ENCODE measurements around the gene PGR. TPM values are rescaled to one million over a fixed set of nuclear protein-coding genes. Genes with fewer than 3 reads are reported as not detected.

Gene PGR
- total and polyA plus RNA-seq, 7 donors = 0.01 to 2.4 (median 0.25) TPM

- Histone ChIP-seq H3K27me3 (ENCODE audit: insufficient read depth in 3 of 3, low read length in 2 of 3) (no peaks in the 10 kb centered on the region), H3K4me3 (no peak overlapping the region), H3K27ac (no peak overlapping the region), H3K36me3 (ENCODE audit: insufficient read depth in 1 of 2, low read depth in 1 of 2) (no peaks in the 10 kb centered on the region), H3K9me3 (no peaks in the 10 kb centered on the region), H3K4me1 (no peaks in the 10 kb centered on the region)
- 82 to 100% (median 92%) methylated on average over 1 of the region's 1 CpG for WGBS, 3 donors
- DNase-seq = no peak
- ATAC-seq = no peak
- intact Hi-C loops (cut with DNase I) = no loop called here
- TF ChIP-seq CTCF (IDR thresholded peaks at IDR 0.05) = no peak
Measured at GRCh38 chr11:100999756-101000155, 129.9 kb downstream of the PGR start.

GRCh38 chr11:100994966-100995365 is 134.6 kb downstream of the PGR start:
- DNase-seq (no peak), ATAC-seq (no peak)
- no peaks in the 10 kb centered on the region for H3K9me3 ChIP-seq
- no peak overlapping the region for H3K4me3 ChIP-seq
- H3K27me3 ChIP-seq (ENCODE audit: insufficient read depth in 3 of 3, low read length in 2 of 3) = no peaks in the 10 kb centered on the region
- 95 to 100% (median 97%) methylated on average over 2 of the region's 2 CpGs for WGBS, 3 donors
- no peak overlapping the region for H3K27ac ChIP-seq
- H3K4me1 ChIP-seq = no peaks in the 10 kb centered on the region
- H3K36me3 ChIP-seq (ENCODE audit: insufficient read depth in 1 of 2, low read depth in 1 of 2) = no peaks in the 10 kb centered on the region
- no peak for TF ChIP-seq CTCF (IDR thresholded peaks at IDR 0.05)
- intact Hi-C loops (cut with DNase I) = no loop called here

GRCh38 chr11:100991541-100991940 is 138.1 kb downstream of the PGR start:
- Histone ChIP-seq H3K27me3 (ENCODE audit: insufficient read depth in 3 of 3, low read length in 2 of 3) (no peaks in the 10 kb centered on the region), H3K4me3 (no peak overlapping the region), H3K9me3 (no peaks in the 10 kb centered on the region), H3K4me1 (no peaks in the 10 kb centered on the region), H3K27ac (no peak overlapping the region), H3K36me3 (ENCODE audit: insufficient read depth in 1 of 2, low read depth in 1 of 2) (peaks cover 0 to 3% of the 10 kb centered on the region in 2 donors)
- ATAC-seq = no peak
- intact Hi-C loops (cut with DNase I) = no loop called here
- no peak for TF ChIP-seq CTCF (IDR thresholded peaks at IDR 0.05)
- 88 to 94% (median 89%) methylated on average over 2 of the region's 2 CpGs for WGBS, 3 donors
- no peak for DNase-seq

- no peaks in the 10 kb centered on the region for H3K4me1 ChIP-seq
- H3K4me3 ChIP-seq = no peak overlapping the region
- no peak overlapping the region for H3K27ac ChIP-seq
- no peaks in the 10 kb centered on the region for H3K9me3 ChIP-seq
- H3K36me3 ChIP-seq (ENCODE audit: insufficient read depth in 1 of 2, low read depth in 1 of 2) = peaks cover 0 to 3% of the 10 kb centered on the region in 2 donors
- 94 to 97% (median 96%) methylated on average over 1 of the region's 1 CpG for WGBS, 3 donors
- no peak for TF ChIP-seq CTCF (IDR thresholded peaks at IDR 0.05)
- DNase-seq (no peak), ATAC-seq (no peak)
- no peaks in the 10 kb centered on the region for H3K27me3 ChIP-seq (ENCODE audit: insufficient read depth in 3 of 3, low read length in 2 of 3)
- intact Hi-C loops (cut with DNase I) = no loop called here
Measured at GRCh38 chr11:100990931-100991330, 138.7 kb downstream of the PGR start.

GRCh38 chr11:100984668-100985067 is 144.9 kb downstream of the PGR start:
- Histone ChIP-seq H3K36me3 (ENCODE audit: insufficient read depth in 1 of 2, low read depth in 1 of 2) (peaks cover 0 to 3% of the 10 kb centered on the region in 2 donors), H3K27me3 (ENCODE audit: insufficient read depth in 3 of 3, low read length in 2 of 3) (no peaks in the 10 kb centered on the region), H3K4me1 (no peaks in the 10 kb centered on the region), H3K9me3 (no peaks in the 10 kb centered on the region), H3K4me3 (no peak overlapping the region), H3K27ac (no peak overlapping the region)
- TF ChIP-seq CTCF (IDR thresholded peaks at IDR 0.05) = no peak
- intact Hi-C loops (cut with DNase I) = no loop called here
- 94 to 95% (median 94%) methylated on average over 3 of the region's 3 CpGs for WGBS, 3 donors
- ATAC-seq = no peak
- DNase-seq = no peak
